Transverse colon (tissue), 3 donors: ENCODE measurements around the gene RNU1-2.

ENCODE experiments used
- POLR2A ChIP-seq: fragments of 450-650 bp; IDR thresholded peaks from one replicate; pipeline ENCODE4 v1.6.1; 2016; ENCODE audit warnings: antibody characterized with exemption, mild to moderate bottlenecking, moderate library complexity
- TF ChIP-seq, protein P1 (sequence below), 5 experiments: fragments of 200-600 bp in 3 of 5; fragments of 450-650 bp in 2 of 5; sonication (generic) in 3 of 5; IDR thresholded peaks; 1 replicate in 2 of 5; 2 replicates in 3 of 5; pipeline ENCODE4 v1.5.1; 2016 to 2017; ENCODE audit warnings: antibody characterized with exemption in 5 of 5, inconsistent platforms in 3 of 5, mild to moderate bottlenecking in 2 of 5, moderate library complexity in 1 of 5

GRCh38 chr1:16900751-16901150 is 5.0 kb downstream of the RNU1-2 start:
- no peak for TF ChIP-seq POLR2A
- TF ChIP-seq, protein P1, sequence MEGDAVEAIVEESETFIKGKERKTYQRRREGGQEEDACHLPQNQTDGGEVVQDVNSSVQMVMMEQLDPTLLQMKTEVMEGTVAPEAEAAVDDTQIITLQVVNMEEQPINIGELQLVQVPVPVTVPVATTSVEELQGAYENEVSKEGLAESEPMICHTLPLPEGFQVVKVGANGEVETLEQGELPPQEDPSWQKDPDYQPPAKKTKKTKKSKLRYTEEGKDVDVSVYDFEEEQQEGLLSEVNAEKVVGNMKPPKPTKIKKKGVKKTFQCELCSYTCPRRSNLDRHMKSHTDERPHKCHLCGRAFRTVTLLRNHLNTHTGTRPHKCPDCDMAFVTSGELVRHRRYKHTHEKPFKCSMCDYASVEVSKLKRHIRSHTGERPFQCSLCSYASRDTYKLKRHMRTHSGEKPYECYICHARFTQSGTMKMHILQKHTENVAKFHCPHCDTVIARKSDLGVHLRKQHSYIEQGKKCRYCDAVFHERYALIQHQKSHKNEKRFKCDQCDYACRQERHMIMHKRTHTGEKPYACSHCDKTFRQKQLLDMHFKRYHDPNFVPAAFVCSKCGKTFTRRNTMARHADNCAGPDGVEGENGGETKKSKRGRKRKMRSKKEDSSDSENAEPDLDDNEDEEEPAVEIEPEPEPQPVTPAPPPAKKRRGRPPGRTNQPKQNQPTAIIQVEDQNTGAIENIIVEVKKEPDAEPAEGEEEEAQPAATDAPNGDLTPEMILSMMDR (IDR thresholded peaks at IDR 0.05) = peak in 2 of 5 experiments; percentile 14 to 31
